Gastrocnemius medialis (tissue), 4 donors: ENCODE data around the gene MIF. TPM values are rescaled to one million over a fixed set of nuclear protein-coding genes. Genes with fewer than 3 reads are reported as not detected.

ENCODE experiments used
- ATAC-seq, 2 donors: fragments of 150-250 bp; one replicate each; pipeline ENCODE4 v1.9.1; 2016
- DNase-seq, 2 donors: peaks; one replicate each; pipeline ENCODE4 v3.0.0-alpha.2; 2019
- H3K27ac ChIP-seq, 4 donors: fragments of 200-600 bp; sonication (generic); 1 replicate in 1 of 4; 2 replicates in 3 of 4; pipeline ENCODE4 v1.5.1; 2016 to 2018; ENCODE audit warnings: mild to moderate bottlenecking in 2 of 4, moderate library complexity in 1 of 4
- H3K27me3 ChIP-seq, 3 donors: fragments of 200-600 bp; sonication (generic) in 2 of 3; 1 replicate in 1 of 3; 2 replicates in 2 of 3; pipeline versions ENCODE4 v1.5.1 to v1.6.0; 2016 to 2019; ENCODE audit warnings: mild to moderate bottlenecking in 1 of 3, moderate library complexity in 1 of 3
- H3K36me3 ChIP-seq, 2 donors: fragments of 200-600 bp; sonication (generic) in 1 of 2; one replicate each; pipeline ENCODE4 v1.5.1; 2017 to 2018
- H3K4me1 ChIP-seq, 2 donors: fragments of 200-600 bp; sonication (generic) in 1 of 2; one replicate each; pipeline ENCODE4 v1.5.1; 2016 to 2017; ENCODE audit warnings: mild to moderate bottlenecking in 2 of 2
- H3K4me3 ChIP-seq, 4 donors: fragments of 200-600 bp; sonication (generic) in 3 of 4; 1 replicate in 1 of 4; 2 replicates in 3 of 4; pipeline ENCODE4 v1.5.1; 2016 to 2019; ENCODE audit warnings: mild to moderate bottlenecking in 2 of 4
- H3K9me3 ChIP-seq, 3 donors: fragments of 200-600 bp; sonication (generic) in 2 of 3; 1 replicate in 1 of 3; 2 replicates in 2 of 3; pipeline ENCODE4 v1.5.1; 2016 to 2019
- POLR2A ChIP-seq, 2 donors: fragments of 450-650 bp; IDR thresholded peaks; one replicate each; pipeline ENCODE4 v1.6.1; 2017; ENCODE audit warnings: antibody characterized with exemption in 2 of 2, mild to moderate bottlenecking in 2 of 2, moderate library complexity in 2 of 2
- in situ Hi-C, 4 donors: fragments of 200-750 bp; cut with MboI; loops; one replicate each; pipeline versions ENCODE4 v1.15.0 to v1.8.0; 2017; ENCODE audit warnings: low sequenced_read_pairs in 4 of 4
- intact Hi-C: fragments of 100-400 bp; cut with DNase I; formaldehyde crosslinking; loops from one replicate; pipeline ENCODE4 v1.15.1; 2023; ENCODE audit warnings: low total_unique reads
- total RNA-seq, 4 donors: library from RNA; depleted of rRNA; stranded (reverse); fragments of >200 nt; gene quantifications; one replicate each; pipeline versions ENCODE4 v1.1.0 to v1.2.3, GENCODE V29; 2016
- TF ChIP-seq, protein P1 (sequence below), 5 experiments: fragments of 450-650 bp in 3 of 5; fragments of 200-600 bp in 2 of 5; sonication (generic) in 2 of 5; IDR thresholded peaks in 4 of 5; conservative IDR thresholded peaks in 1 of 5; 1 replicate in 4 of 5; 2 replicates in 1 of 5; pipeline ENCODE4 v1.5.1; 2016 to 2019; ENCODE audit warnings: antibody characterized with exemption in 5 of 5, mild to moderate bottlenecking in 3 of 5, moderate library complexity in 3 of 5

MIF gene
- total RNA-seq, 4 donors from 2014 or later: 78.1 to 145 (median 129) TPM

DNA sequence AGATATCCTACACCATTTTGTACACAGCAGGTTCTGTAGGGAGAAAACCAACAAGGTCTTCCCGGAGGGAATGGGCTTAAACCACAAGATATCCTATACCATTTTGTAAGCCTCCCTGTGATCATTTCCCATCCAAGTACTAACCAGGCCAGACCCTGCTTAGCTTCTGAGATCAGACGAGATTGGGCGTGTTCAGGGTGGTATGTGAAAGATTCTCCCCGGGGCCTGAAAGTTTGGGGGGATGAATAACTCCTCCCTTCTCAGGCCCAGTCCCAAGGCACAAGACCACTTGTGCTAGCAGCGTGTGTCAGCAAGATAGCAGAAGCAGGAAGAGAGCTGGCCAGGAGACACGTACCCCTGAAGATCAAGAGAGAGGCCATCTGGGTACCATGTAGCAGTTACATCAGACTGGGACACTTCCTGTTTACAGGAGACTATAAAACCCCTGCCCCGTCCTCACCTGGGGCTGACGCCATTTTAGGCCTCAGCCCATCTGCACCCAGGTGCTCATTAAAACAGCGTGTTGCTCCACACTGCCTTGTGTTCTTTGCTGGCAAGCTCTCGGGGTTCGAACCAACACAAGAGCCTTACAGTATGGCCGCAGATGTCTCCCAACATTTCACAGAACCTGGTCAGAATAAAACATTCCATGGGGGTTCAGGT is 17.3 kb downstream of the MIF start:
- Histone ChIP-seq H3K4me1 (peaks cover 4 to 5% of the 10 kb centered on the region in 2 donors), H3K9me3 (no peaks in the 10 kb centered on the region), H3K36me3 (no peaks in the 10 kb centered on the region), H3K4me3 (no peak overlapping the region), H3K27ac (no peak overlapping the region), H3K27me3 (peaks cover 0 to 4% (median 0%) of the 10 kb centered on the region in 3 donors)
- TF ChIP-seq, protein P1, sequence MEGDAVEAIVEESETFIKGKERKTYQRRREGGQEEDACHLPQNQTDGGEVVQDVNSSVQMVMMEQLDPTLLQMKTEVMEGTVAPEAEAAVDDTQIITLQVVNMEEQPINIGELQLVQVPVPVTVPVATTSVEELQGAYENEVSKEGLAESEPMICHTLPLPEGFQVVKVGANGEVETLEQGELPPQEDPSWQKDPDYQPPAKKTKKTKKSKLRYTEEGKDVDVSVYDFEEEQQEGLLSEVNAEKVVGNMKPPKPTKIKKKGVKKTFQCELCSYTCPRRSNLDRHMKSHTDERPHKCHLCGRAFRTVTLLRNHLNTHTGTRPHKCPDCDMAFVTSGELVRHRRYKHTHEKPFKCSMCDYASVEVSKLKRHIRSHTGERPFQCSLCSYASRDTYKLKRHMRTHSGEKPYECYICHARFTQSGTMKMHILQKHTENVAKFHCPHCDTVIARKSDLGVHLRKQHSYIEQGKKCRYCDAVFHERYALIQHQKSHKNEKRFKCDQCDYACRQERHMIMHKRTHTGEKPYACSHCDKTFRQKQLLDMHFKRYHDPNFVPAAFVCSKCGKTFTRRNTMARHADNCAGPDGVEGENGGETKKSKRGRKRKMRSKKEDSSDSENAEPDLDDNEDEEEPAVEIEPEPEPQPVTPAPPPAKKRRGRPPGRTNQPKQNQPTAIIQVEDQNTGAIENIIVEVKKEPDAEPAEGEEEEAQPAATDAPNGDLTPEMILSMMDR (IDR thresholded peaks at IDR 0.05 in 4 of 5, conservative IDR thresholded peaks at IDR 0.05 in 1 of 5): no peak
- ATAC-seq (no peak), DNase-seq (no peak)
- in situ Hi-C loops (no loop called here), intact Hi-C loops (loop anchor here (5.0 kb wide), 1 partner anchor 124 kb away; the partner anchor contains the start of gene SMARCB1)

DNA sequence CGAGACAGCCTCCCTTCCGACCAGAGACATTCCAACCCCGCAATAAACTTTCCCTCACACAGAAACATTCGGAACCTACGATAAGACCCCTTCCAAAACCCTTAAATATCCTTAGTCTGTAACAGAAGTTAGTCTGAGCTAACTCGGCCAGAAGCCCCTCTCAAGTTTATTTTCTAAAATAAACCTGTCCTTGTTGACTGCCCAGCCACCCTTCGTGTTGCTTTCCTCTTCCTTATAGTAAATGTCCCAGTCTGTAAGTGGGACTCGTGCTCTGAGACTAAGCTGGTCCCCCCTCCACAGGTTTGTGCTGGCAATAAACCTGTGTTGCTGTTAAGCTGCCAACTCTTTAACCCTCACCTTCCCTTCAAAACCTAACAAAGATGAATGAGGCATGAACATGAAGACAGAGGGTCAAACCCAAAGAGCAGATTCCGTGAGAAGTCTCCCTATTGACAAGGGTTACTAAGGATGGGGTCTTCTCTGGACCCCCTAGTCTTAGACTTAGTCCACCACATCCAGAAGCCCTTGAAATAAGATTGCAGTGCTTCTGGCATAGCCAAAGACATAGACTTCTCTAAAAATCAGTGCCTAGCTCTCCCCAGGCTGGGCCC is 18.2 kb downstream of the MIF start:
- TF ChIP-seq, protein P1 (IDR thresholded peaks at IDR 0.05 in 4 of 5, conservative IDR thresholded peaks at IDR 0.05 in 1 of 5): no peak
- peaks cover 0 to 4% (median 0%) of the 10 kb centered on the region in 3 donors for H3K27me3 ChIP-seq
- in situ Hi-C loops: no loop called here
- intact Hi-C loops: loop anchor here (2.0 to 5.0 kb wide), 2 partner anchors 18 to 125 kb away; partner anchors contain the start of genes MIF and SMARCB1
- peaks cover 4 to 5% of the 10 kb centered on the region in 2 donors for H3K4me1 ChIP-seq
- no peak overlapping the region for H3K27ac ChIP-seq
- no peak overlapping the region for H3K4me3 ChIP-seq
- DNase-seq (no peak), ATAC-seq (no peak)
- no peaks in the 10 kb centered on the region for H3K9me3 ChIP-seq
- no peaks in the 10 kb centered on the region for H3K36me3 ChIP-seq

DNA sequence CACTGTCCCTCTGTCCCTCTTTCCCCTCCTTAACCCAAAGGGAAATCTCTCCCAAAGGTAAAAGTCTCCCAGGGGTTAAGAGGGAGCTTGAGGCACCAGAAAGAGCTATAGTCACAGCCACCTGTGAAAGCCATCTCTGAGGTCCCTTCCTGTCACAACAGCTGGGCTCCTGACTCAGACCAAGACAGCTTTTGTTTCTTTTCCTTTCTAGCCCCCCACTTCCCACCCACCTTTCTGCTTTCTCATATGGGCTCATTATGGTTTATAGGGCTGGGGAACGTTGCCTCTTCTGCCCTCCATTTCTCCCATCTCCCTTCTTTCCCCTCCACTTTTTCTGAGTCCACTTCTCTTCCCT is 19.1 kb downstream of the MIF start:
- Histone ChIP-seq H3K9me3 (no peaks in the 10 kb centered on the region), H3K27me3 (no peaks in the 10 kb centered on the region), H3K4me1 (peaks cover 4 to 5% of the 10 kb centered on the region in 2 donors), H3K36me3 (no peaks in the 10 kb centered on the region), H3K27ac (peak overlapping the region; percentile 85 to 90 (median 88)), H3K4me3 (peak overlapping the region; percentile 63 to 68 (median 66))
- no peak for TF ChIP-seq POLR2A (IDR thresholded peaks at IDR 0.05)
- TF ChIP-seq, protein P1 (IDR thresholded peaks at IDR 0.05 in 4 of 5, conservative IDR thresholded peaks at IDR 0.05 in 1 of 5): no peak
- intact Hi-C loops (loop anchor here (2.0 to 5.0 kb wide), 2 partner anchors 18 to 126 kb away; partner anchors contain the start of genes MIF and SMARCB1), in situ Hi-C loops (no loop called here)
- ATAC-seq: no peak
- no peak for DNase-seq

DNA sequence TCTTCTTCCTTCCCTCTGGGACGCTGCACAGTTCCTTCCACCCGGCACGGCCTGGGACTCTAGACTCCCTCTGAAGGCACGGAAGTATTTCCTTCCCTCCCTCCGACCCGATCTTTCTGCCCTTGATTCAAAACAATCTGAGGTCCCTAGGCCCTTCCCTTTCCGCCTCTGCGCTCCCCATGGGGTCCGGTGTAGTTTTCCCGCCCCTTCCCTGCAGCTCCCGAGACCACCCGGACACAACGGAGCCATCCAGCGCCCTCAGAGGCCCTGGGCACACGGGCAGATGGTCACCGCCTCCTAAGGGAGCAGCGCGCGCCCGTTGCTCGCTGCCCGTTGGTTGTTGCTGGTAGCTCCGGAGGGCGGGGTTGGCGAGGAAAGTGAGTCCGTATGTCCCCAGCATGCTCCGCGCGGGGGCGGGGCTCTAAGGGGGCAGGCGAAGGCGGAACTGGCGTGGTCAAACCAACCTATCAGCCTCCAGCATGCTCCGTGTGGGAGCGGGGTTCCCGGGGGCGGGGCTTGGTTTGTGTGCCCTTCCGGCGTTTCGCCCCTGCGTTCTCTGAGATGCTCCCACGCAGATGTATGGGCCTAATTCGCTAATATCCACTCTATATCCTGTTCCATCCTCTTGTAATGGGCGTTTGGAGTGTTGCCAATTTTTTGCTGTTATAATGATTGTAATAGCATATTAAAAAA is 19.6 kb downstream of the MIF start:
- in situ Hi-C loops (no loop called here), intact Hi-C loops (loop anchor here (2.0 to 5.0 kb wide), 2 partner anchors 19 to 127 kb away; partner anchors contain the start of genes MIF and SMARCB1)
- no peaks in the 10 kb centered on the region for H3K9me3 ChIP-seq
- TF ChIP-seq POLR2A (IDR thresholded peaks at IDR 0.05): peak; percentile 74 to 78
- TF ChIP-seq, protein P1 (IDR thresholded peaks at IDR 0.05 in 4 of 5, conservative IDR thresholded peaks at IDR 0.05 in 1 of 5): no peak
- peak overlapping the region; percentile 63 to 68 (median 66) for H3K4me3 ChIP-seq
- peak overlapping the region; percentile 85 to 90 (median 88) for H3K27ac ChIP-seq
- peak; percentile 98 to 100 for DNase-seq
- H3K27me3 ChIP-seq: no peaks in the 10 kb centered on the region
- no peaks in the 10 kb centered on the region for H3K36me3 ChIP-seq
- H3K4me1 ChIP-seq: peaks cover 4 to 5% of the 10 kb centered on the region in 2 donors
- ATAC-seq: peak; percentile 98
